Measurements from ENCODE around the gene FAR2. TPM values are rescaled to one million over a fixed set of nuclear protein-coding genes. Genes with fewer than 3 reads are reported as not detected.

The FAR2 gene
- total and polyA plus RNA-seq, 2 experiments from 2014 or later = 18.7 to 22.6 TPM

DNA sequence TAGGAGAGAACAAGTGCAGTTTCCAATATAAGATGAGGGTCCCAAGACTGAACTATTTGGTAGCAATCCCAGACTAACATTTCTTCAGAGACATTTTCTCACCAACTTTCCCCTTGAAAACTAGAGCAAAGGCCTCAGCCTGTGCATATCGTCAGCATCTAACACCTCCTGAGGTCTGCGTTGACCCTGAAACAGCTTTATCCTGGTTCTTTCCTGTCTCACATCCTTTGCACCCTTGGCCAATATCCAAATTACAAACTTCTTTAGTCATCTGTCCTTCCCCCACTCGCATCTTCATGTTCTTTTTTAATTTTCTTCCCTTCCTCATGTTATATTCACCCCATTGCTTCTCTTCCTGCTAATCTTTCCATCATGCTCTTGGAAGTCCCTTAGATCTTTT is 83.0 kb downstream of the FAR2 start:
- H3K4me1 Mint-ChIP-seq = peaks cover 19% of the 10 kb centered on the region; the same call in 1 of the 3 replicates
- no peaks in the 10 kb centered on the region for H3K27me3 Mint-ChIP-seq (ENCODE audit: insufficient read depth, low read depth, poor library complexity)
- Histone ChIP-seq H3K4me3 (no peak overlapping the region), H3K4me1 (ENCODE audit: insufficient read depth) (peaks cover 29% of the 10 kb centered on the region), H3K27ac (ENCODE audit: low read depth) (no peak overlapping the region), H4K20me1 (replicated peaks; ENCODE audit: insufficient read depth) (no peaks in the 10 kb centered on the region), H3K27me3 (ENCODE audit: insufficient read depth) (no peaks in the 10 kb centered on the region), H3K4me2 (no peak overlapping the region), H2AFZ (no peak overlapping the region), H3K36me3 (ENCODE audit: insufficient read depth) (no peaks in the 10 kb centered on the region), H3K9me2 (ENCODE audit: insufficient read depth) (0 out of 2 replicates have a peak, but pooled peaks cover 6% of the 10 kb centered on the region), H3K79me2 (replicated peaks; ENCODE audit: insufficient read depth) (no peaks in the 10 kb centered on the region), H3F3A (replicated peaks; ENCODE audit: low read depth) (no peaks in the 10 kb centered on the region)
- no peak overlapping the region for H3K4me3 Mint-ChIP-seq
- H3K9me3 Mint-ChIP-seq = no peaks in the 10 kb centered on the region; the same call in 2 of the 3 replicates
- DNase-seq (ENCODE audit: low spot score) = no peak
- H3K27ac Mint-ChIP-seq = no peak overlapping the region
- no peak for ATAC-seq
- no peak for TF ChIP-seq POLR2AphosphoS5 (IDR thresholded peaks at IDR 0.05; ENCODE audit: low read depth)
- no peaks in the 10 kb centered on the region for H3K36me3 Mint-ChIP-seq (ENCODE audit: low read depth)

- Histone ChIP-seq H3K4me1 (ENCODE audit: insufficient read depth) (peaks cover 9% of the 10 kb centered on the region), H3K27me3 (ENCODE audit: insufficient read depth) (no peaks in the 10 kb centered on the region), H3K4me2 (no peak overlapping the region), H3K4me3 (no peak overlapping the region), H4K20me1 (replicated peaks; ENCODE audit: insufficient read depth) (no peaks in the 10 kb centered on the region), H3K9me2 (ENCODE audit: insufficient read depth) (0 out of 2 replicates have a peak, but pooled peaks cover 6% of the 10 kb centered on the region), H3K36me3 (ENCODE audit: insufficient read depth) (no peaks in the 10 kb centered on the region), H3K79me2 (replicated peaks; ENCODE audit: insufficient read depth) (no peaks in the 10 kb centered on the region), H3K27ac (ENCODE audit: low read depth) (no peak overlapping the region), H3F3A (replicated peaks; ENCODE audit: low read depth) (no peaks in the 10 kb centered on the region), H2AFZ (no peak overlapping the region)
- Mint-ChIP-seq H3K36me3 (ENCODE audit: low read depth) (no peaks in the 10 kb centered on the region), H3K4me1 (peaks cover 3% of the 10 kb centered on the region; the same call in 1 of the 3 replicates), H3K9me3 (no peaks in the 10 kb centered on the region; the same call in 2 of the 3 replicates), H3K27me3 (ENCODE audit: insufficient read depth, low read depth, poor library complexity) (no peaks in the 10 kb centered on the region), H3K27ac (no peak overlapping the region), H3K4me3 (no peak overlapping the region)
- DNase-seq (ENCODE audit: low spot score) (no peak), ATAC-seq (no peak)
- TF ChIP-seq, protein P1, sequence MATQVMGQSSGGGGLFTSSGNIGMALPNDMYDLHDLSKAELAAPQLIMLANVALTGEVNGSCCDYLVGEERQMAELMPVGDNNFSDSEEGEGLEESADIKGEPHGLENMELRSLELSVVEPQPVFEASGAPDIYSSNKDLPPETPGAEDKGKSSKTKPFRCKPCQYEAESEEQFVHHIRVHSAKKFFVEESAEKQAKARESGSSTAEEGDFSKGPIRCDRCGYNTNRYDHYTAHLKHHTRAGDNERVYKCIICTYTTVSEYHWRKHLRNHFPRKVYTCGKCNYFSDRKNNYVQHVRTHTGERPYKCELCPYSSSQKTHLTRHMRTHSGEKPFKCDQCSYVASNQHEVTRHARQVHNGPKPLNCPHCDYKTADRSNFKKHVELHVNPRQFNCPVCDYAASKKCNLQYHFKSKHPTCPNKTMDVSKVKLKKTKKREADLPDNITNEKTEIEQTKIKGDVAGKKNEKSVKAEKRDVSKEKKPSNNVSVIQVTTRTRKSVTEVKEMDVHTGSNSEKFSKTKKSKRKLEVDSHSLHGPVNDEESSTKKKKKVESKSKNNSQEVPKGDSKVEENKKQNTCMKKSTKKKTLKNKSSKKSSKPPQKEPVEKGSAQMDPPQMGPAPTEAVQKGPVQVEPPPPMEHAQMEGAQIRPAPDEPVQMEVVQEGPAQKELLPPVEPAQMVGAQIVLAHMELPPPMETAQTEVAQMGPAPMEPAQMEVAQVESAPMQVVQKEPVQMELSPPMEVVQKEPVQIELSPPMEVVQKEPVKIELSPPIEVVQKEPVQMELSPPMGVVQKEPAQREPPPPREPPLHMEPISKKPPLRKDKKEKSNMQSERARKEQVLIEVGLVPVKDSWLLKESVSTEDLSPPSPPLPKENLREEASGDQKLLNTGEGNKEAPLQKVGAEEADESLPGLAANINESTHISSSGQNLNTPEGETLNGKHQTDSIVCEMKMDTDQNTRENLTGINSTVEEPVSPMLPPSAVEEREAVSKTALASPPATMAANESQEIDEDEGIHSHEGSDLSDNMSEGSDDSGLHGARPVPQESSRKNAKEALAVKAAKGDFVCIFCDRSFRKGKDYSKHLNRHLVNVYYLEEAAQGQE (IDR thresholded peaks at IDR 0.05; ENCODE audit: unreplicated experiment) = no peak
- no peak for TF ChIP-seq ZNF114 (CRISPR knock-in tag; IDR thresholded peaks at IDR 0.05)
- no peak for TF ChIP-seq NANOG (IDR thresholded peaks at IDR 0.05; ENCODE audit: borderline replicate concordance)
- TF ChIP-seq STAT1 (IDR thresholded peaks at IDR 0.05; ENCODE audit: unreplicated experiment) = no peak
- TF ChIP-seq, protein P2, sequence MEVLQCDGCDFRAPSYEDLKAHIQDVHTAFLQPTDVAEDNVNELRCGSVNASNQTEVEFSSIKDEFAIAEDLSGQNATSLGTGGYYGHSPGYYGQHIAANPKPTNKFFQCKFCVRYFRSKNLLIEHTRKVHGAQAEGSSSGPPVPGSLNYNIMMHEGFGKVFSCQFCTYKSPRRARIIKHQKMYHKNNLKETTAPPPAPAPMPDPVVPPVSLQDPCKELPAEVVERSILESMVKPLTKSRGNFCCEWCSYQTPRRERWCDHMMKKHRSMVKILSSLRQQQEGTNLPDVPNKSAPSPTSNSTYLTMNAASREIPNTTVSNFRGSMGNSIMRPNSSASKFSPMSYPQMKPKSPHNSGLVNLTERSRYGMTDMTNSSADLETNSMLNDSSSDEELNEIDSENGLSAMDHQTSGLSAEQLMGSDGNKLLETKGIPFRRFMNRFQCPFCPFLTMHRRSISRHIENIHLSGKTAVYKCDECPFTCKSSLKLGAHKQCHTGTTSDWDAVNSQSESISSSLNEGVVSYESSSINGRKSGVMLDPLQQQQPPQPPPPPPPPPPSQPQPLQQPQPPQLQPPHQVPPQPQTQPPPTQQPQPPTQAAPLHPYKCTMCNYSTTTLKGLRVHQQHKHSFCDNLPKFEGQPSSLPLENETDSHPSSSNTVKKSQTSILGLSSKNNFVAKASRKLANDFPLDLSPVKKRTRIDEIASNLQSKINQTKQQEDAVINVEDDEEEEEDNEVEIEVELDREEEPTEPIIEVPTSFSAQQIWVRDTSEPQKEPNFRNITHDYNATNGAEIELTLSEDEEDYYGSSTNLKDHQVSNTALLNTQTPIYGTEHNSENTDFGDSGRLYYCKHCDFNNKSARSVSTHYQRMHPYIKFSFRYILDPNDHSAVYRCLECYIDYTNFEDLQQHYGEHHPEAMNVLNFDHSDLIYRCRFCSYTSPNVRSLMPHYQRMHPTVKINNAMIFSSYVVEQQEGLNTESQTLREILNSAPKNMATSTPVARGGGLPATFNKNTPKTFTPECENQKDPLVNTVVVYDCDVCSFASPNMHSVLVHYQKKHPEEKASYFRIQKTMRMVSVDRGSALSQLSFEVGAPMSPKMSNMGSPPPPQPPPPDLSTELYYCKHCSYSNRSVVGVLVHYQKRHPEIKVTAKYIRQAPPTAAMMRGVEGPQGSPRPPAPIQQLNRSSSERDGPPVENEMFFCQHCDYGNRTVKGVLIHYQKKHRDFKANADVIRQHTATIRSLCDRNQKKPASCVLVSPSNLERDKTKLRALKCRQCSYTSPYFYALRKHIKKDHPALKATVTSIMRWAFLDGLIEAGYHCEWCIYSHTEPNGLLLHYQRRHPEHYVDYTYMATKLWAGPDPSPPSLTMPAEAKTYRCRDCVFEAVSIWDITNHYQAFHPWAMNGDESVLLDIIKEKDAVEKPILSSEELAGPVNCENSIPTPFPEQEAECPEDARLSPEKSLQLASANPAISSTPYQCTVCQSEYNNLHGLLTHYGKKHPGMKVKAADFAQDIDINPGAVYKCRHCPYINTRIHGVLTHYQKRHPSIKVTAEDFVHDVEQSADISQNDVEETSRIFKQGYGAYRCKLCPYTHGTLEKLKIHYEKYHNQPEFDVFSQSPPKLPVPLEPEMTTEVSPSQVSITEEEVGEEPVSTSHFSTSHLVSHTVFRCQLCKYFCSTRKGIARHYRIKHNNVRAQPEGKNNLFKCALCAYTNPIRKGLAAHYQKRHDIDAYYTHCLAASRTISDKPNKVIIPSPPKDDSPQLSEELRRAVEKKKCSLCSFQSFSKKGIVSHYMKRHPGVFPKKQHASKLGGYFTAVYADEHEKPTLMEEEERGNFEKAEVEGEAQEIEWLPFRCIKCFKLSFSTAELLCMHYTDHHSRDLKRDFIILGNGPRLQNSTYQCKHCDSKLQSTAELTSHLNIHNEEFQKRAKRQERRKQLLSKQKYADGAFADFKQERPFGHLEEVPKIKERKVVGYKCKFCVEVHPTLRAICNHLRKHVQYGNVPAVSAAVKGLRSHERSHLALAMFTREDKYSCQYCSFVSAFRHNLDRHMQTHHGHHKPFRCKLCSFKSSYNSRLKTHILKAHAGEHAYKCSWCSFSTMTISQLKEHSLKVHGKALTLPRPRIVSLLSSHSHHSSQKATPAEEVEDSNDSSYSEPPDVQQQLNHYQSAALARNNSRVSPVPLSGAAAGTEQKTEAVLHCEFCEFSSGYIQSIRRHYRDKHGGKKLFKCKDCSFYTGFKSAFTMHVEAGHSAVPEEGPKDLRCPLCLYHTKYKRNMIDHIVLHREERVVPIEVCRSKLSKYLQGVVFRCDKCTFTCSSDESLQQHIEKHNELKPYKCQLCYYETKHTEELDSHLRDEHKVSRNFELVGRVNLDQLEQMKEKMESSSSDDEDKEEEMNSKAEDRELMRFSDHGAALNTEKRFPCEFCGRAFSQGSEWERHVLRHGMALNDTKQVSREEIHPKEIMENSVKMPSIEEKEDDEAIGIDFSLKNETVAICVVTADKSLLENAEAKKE (CRISPR knock-in tag; IDR thresholded peaks at IDR 0.05) = no peak
- TF ChIP-seq ZNF331 (CRISPR knock-in tag; IDR thresholded peaks at IDR 0.05; ENCODE audit: low read depth) = no peak
- TF ChIP-seq JUNB (IDR thresholded peaks at IDR 0.05; ENCODE audit: unreplicated experiment) = no peak
- TF ChIP-seq, protein P3, sequence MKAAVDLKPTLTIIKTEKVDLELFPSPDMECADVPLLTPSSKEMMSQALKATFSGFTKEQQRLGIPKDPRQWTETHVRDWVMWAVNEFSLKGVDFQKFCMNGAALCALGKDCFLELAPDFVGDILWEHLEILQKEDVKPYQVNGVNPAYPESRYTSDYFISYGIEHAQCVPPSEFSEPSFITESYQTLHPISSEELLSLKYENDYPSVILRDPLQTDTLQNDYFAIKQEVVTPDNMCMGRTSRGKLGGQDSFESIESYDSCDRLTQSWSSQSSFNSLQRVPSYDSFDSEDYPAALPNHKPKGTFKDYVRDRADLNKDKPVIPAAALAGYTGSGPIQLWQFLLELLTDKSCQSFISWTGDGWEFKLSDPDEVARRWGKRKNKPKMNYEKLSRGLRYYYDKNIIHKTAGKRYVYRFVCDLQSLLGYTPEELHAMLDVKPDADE (IDR thresholded peaks at IDR 0.05) = no peak
- TF ChIP-seq, protein P4, sequence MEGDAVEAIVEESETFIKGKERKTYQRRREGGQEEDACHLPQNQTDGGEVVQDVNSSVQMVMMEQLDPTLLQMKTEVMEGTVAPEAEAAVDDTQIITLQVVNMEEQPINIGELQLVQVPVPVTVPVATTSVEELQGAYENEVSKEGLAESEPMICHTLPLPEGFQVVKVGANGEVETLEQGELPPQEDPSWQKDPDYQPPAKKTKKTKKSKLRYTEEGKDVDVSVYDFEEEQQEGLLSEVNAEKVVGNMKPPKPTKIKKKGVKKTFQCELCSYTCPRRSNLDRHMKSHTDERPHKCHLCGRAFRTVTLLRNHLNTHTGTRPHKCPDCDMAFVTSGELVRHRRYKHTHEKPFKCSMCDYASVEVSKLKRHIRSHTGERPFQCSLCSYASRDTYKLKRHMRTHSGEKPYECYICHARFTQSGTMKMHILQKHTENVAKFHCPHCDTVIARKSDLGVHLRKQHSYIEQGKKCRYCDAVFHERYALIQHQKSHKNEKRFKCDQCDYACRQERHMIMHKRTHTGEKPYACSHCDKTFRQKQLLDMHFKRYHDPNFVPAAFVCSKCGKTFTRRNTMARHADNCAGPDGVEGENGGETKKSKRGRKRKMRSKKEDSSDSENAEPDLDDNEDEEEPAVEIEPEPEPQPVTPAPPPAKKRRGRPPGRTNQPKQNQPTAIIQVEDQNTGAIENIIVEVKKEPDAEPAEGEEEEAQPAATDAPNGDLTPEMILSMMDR (conservative IDR thresholded peaks at IDR 0.05; ENCODE audit: low read depth in 2 of 2) = no peak
Observed at GRCh38 chr12:29234552-29234951, 85.5 kb downstream of the FAR2 start.

Data from GM23338 (cell line).